ENCODE measurements around the gene CNOT4.

CNOT4 gene

DNA sequence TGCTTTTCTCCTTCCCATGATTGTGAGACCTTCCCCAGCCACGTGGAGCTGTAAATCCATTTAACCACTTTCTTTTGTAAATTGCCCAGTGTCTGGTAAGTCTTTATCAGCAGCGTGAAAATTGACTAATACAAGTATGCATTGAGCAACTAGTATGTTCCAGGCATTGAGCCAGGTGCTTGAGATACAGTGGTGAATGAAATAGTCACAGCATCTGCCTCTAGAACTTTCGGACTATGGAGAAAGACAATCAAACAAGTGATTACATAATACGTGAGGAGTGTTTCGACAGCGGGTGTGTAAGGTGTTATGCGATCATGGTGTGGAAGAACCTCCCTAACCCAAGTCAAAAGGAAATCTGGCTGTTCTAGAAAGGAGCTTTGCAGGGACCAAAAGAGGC is 26.2 kb upstream of the CNOT4 start:
- DNase-seq (ENCODE audit: extremely low read depth, low read depth), result no peak
- no peak overlapping the region for H3K4me3 ChIP-seq (replicated peaks; ENCODE audit: low read depth, low read length)
- TF ChIP-seq, protein P1, sequence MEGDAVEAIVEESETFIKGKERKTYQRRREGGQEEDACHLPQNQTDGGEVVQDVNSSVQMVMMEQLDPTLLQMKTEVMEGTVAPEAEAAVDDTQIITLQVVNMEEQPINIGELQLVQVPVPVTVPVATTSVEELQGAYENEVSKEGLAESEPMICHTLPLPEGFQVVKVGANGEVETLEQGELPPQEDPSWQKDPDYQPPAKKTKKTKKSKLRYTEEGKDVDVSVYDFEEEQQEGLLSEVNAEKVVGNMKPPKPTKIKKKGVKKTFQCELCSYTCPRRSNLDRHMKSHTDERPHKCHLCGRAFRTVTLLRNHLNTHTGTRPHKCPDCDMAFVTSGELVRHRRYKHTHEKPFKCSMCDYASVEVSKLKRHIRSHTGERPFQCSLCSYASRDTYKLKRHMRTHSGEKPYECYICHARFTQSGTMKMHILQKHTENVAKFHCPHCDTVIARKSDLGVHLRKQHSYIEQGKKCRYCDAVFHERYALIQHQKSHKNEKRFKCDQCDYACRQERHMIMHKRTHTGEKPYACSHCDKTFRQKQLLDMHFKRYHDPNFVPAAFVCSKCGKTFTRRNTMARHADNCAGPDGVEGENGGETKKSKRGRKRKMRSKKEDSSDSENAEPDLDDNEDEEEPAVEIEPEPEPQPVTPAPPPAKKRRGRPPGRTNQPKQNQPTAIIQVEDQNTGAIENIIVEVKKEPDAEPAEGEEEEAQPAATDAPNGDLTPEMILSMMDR (IDR thresholded peaks at IDR 0.05; ENCODE audit: low read depth, low read length, missing control alignments), result no peak

DNA sequence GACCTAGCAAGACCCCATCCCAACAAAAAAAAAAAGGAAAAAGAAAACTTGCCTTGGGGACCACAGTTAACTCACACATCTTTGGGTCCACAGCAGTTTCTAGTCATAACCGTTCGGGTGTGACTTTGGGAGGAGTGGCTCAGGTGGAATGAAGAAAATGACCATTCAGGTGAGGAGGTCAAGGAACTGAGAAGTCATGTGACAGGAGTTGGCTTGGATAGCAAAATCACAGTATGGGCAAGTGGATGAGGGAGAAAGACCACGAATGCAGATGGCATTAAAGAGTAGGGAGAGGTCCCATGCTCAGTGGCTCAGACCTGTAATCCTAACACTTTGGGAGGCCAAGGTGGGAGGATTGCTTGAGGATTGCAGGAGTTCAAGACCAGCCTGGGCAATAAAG is 17.1 kb upstream of the CNOT4 start:
- no peak overlapping the region for H3K4me3 ChIP-seq (replicated peaks; ENCODE audit: low read depth, low read length)
- no peak for DNase-seq (ENCODE audit: extremely low read depth, low read depth)
- TF ChIP-seq, protein P1 (IDR thresholded peaks at IDR 0.05; ENCODE audit: low read depth, low read length, missing control alignments), result no peak

DNA sequence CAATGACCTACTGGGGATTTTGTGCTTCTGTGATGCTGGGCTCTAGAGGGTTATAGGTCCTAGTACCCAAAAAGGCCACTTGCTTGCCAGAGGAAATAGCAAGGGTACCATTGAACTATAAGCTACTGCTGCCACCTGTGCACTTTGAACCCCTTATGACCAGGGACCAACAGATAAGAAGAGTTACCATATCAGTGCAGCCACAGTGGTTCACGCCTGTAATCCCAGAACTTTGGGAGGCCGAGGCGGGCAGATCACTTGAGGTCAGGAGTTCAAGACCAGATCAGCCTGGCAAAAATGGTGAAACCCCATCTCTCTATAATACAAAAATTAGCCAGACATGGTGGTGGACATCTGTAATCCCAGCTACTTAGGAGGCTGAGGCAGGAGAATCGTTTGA is 15.5 kb upstream of the CNOT4 start:
- H3K4me3 ChIP-seq (replicated peaks; ENCODE audit: low read depth, low read length), result no peak overlapping the region
- DNase-seq (ENCODE audit: extremely low read depth, low read depth), result no peak
- TF ChIP-seq, protein P1 (IDR thresholded peaks at IDR 0.05; ENCODE audit: low read depth, low read length, missing control alignments), result no peak

DNA sequence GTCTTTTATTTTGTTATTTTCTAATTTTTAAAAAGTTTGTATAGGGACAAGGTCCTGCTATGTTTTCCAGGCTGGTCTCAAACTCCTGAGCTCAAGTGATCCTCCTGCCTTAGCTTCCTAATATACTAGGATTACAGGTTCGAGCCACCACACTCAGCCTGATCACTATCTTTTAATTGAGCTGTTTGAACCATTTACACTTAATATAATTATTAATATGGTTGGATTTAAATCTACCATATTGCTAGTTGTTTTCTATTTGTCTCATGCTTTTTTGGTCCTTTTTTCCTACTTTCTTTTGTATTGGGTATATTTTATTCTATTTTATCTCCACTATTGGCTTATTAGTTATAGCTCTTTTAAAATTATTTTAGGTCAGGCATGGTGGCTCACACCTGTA is 13.2 kb upstream of the CNOT4 start:
- DNase-seq (ENCODE audit: extremely low read depth, low read depth), result no peak
- H3K4me3 ChIP-seq (replicated peaks; ENCODE audit: low read depth, low read length), result no peak overlapping the region
- TF ChIP-seq, protein P1 (IDR thresholded peaks at IDR 0.05; ENCODE audit: low read depth, low read length, missing control alignments), result no peak

DNA sequence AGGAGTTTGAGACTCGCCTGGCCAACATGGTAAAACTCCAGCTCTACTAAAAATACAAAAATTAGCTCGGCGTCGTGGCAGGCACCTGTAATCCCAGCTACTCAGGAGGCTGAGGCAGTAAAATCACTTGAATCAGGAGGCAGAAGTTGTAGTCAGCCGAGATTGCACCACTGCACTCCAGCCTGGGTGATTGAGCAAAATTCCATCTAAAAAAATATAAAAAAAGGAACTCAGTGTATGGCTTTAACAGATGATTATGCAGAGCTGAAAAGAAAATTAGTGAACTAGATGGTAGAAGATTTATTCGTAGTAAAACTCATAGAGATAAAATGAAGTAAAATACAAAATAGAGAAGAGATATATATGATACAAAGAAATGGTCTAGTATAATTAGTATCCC is 12.6 kb upstream of the CNOT4 start:
- TF ChIP-seq, protein P1 (IDR thresholded peaks at IDR 0.05; ENCODE audit: low read depth, low read length, missing control alignments), result no peak
- DNase-seq (ENCODE audit: extremely low read depth, low read depth), result no peak
- H3K4me3 ChIP-seq (replicated peaks; ENCODE audit: low read depth, low read length), result no peak overlapping the region

DNA sequence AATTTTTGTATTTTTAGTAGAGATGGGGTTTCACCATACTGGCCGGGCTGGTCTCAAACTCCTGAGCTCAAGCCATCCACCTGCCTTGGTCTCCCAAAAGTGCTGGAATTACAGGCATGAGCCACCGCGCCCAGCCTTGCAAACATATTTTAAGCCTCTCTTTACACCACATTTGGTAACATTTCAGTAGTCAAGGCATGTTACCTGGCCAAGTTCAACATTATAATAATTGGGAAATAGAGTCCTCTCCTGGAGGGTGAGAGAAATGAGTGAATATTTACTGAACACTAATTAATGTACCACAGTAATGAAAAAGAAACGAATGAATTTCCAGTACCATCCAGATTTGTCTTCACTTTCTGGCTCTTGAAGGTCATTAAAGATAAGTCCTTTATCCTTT is 10.0 kb upstream of the CNOT4 start:
- TF ChIP-seq, protein P1 (IDR thresholded peaks at IDR 0.05; ENCODE audit: low read depth, low read length, missing control alignments), result no peak
- DNase-seq (ENCODE audit: extremely low read depth, low read depth), result no peak
- H3K4me3 ChIP-seq (replicated peaks; ENCODE audit: low read depth, low read length), result no peak overlapping the region

DNA sequence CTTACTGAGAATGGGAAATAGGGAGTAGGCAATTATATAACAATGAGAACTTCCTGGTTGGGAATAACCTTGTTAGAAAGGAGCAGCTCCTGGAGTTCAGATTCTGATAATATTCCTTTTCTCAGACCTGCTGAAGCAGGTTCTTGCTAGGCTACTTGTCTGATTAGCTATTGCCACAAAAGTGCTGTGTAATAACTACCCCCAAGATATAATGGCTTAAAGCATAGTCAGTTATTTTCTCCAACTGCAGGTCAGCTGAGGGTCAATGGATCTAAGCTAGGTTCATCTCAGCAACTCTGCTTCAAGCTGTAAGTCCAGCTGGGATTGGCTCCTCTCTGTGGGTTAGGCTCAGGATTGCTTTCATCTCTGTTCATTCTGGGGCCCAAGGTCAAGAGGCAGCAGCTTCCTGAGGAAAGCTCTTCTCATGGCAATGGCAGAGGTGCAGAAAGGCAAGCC is 9.4 kb upstream of the CNOT4 start:
- no peak overlapping the region for H3K4me3 ChIP-seq (replicated peaks; ENCODE audit: low read depth, low read length)
- TF ChIP-seq, protein P1 (IDR thresholded peaks at IDR 0.05; ENCODE audit: low read depth, low read length, missing control alignments), result no peak
- DNase-seq (ENCODE audit: extremely low read depth, low read depth), result no peak

All from HFF-Myc (cell line).